Germinal center (tissue), 1 donor: ENCODE results near the gene GPR35.

Experiments
- DNase-seq: peaks from one replicate; pipeline ENCODE4 v3.0.0; 2012; ENCODE audit warnings: mixed read lengths, low spot score

Gene GPR35, protein sequence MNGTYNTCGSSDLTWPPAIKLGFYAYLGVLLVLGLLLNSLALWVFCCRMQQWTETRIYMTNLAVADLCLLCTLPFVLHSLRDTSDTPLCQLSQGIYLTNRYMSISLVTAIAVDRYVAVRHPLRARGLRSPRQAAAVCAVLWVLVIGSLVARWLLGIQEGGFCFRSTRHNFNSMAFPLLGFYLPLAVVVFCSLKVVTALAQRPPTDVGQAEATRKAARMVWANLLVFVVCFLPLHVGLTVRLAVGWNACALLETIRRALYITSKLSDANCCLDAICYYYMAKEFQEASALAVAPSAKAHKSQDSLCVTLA

DNA sequence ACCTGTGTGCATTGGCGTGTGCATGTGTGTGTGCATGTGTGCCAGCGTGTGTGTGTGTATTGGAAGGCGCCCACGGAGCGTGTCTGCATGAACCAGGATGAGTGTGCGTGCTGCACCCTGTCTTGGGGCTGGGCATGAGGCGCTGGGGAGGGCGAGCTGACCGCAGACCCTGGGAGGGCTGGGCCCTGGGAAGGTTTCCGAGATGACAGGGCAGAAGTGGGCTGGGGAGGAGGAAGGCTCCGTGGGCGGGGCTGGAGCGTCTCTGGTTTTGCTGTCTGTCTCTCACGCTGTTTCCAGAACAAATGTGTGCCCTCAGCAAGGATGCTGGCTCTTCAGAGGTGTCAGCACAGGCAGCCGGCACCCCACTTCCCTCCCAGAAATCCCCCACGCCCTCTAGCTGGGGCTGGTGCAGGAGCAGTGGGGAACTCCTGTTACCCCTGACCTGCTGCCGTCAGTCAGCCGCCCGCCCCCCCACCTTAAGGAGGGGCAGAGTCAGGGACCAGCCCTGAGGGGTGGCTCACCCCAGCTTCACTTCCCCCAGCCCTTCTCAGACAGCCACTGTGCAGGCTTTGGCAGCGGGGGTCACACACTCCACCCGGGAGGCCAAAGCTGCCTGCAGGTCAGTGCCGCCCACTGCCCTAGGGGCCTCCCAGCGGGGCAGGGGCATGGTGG lies at the start of gene GPR35:
Gene GPR35 (plus strand): TSS at position 531 of the 672 bp plus-strand sequence. CDS start 4,473 bp downstream, outside the sequence.
- peak; percentile 37 for DNase-seq

DNA sequence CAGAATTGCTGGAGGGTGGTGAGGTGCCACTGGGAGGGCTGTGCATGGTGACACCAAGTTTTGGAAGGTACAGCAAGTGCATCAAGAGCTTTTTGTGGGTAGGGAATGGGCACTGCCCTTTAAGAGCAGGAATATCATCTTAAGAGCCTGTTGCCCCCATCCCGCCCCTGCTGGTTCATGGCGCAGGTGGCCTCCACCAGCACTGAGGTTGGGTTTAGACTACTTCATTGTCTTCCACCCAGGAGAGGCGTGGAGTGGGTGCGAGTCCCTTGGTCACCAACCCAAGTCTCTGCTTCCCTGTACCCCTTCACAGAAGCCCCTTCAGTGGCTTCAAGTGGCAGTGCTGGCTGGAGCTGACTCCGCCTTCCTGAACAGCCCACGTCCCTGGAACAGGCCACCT lies 49.2 kb upstream of the GPR35 start:
- no peak for DNase-seq

DNA sequence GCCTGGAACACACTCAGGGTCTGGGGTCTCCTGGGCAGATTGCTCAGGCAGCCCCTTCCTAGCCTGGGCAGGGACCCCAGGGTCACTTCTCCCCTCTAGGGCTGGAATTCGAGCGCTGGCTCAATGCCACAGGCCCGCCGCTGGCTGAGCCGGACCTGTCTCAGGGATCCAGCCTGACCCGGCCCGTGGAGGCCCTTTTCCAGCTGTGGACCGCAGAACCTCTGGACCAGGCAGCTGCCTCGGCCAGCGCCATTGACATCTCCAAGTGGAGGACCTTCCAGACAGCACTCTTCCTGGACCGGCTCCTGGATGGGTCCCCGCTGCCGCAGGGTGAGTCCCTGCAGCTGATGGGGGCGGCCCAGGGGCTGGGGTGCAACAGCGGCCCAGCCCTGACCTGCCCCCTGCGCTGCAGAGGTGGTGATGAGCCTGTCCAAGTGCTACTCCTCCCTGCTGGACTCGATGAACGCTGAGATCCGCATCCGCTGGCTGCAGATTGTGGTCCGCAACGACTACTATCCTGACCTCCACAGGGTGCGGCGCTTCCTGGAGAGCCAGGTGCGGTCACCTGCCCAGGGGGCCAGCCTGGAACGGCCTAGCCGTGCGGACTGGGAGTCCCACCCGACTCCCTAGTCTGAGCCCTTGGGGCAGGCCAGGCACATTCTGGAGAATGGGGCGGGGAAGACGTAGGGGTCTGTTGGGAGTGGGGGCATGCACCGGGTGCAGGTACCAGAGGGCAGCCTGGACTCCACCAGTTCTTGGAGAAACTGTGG lies 48.7 kb upstream of the GPR35 start:
- DNase-seq: no peak

DNA sequence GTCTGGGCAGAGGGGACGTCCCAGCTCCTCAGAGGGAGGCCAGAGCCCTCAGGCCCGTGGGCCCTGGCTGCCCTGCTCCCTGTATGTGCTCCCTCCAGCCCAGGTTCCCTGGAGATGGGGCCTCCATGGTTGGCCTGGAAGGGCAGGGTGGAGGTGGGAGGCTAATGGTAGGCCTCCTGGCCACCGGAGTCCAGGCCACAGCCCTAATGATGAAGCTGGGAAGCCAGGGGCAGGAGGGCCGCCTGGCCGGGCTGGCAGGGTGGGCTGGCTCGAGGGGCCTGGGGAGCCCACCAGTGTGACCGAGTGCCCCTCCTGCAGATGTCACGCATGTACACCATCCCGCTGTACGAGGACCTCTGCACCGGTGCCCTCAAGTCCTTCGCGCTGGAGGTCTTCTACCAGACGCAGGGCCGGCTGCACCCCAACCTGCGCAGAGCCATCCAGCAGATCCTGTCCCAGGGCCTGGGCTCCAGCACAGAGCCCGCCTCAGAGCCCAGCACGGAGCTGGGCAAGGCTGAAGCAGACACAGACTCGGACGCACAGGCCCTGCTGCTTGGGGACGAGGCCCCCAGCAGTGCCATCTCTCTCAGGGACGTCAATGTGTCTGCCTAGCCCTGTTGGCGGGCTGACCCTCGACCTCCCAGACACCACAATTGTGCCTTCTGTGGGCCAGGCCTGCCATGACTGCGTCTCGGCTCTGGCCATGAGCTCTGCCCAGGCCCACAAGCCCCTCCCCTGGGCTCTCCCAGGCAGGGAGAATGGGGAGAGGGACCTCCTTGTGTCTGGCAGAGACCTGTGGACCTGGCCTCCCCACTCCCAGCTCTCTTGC lies 47.8 kb upstream of the GPR35 start:
- no peak for DNase-seq

DNA sequence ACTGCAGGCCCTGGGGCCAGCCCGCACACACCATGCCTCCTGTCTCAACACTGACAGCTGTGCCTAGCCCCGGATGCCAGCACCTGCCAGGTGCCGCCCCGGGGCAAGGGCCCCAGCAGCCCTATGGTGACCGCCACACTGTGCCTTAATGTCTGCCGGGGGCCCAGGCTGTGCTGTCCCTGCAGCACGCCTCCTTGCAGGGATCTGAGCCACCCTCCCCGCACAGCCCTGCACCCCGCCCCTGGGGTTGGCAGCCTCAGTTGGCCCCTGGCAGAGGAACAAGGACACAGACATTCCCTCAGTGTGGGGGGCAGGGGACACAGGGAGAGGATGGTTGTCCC lies 47.2 kb upstream of the GPR35 start:
- DNase-seq: no peak

DNA sequence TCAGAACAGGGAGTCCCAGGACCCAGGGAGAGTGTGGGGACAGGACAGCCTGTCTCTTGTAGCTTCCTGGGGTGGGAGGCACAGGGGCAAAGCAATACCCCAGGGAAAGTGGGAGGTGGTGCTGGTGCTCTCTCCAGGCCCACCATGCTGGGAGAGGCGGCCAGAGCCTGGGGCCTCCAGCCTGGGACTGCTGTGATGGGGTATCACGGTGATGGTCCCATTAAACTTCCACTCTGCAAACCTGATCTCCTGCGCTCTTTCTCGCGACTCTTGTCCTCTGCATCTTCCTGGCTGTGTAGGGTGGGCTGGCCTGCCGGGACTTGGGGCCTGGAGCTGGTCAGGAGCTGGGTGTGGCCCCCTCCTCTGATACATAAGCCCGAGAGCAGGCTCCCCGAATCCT lies 46.8 kb upstream of the GPR35 start:
- no peak for DNase-seq

DNA sequence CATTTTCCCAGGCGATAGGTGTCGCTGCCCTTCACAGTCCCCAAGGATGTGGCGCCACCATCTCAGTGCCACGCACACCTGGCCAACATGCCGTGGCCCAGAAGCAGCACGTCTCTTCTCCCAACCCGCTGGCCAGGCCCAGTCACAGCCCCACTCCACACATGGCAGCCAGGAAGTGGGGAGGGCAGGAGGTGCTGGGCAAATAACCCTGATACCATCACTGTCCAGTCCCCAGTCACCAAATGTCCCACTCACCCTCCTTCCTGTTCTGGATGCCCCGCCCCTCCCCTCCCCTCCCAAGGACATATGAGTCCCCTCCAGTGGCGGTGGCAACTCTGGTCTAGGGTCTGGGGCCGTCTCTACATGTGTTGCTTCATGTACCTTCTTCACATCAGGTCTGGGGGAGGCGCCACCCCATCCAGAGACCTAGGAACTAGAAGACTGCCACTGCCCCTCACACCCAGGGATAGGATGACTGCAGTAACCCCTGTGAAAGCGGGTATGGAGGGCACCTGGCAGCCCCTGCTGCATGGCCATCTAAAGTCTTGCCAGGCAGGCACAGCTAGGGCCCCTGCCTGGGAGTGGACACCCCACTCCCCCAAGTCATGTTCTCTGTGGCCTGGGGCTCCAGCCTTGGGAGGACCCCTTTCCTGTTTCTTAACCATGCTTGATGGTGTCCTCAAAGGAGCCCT lies 46.1 kb upstream of the GPR35 start:
- DNase-seq: no peak

DNA sequence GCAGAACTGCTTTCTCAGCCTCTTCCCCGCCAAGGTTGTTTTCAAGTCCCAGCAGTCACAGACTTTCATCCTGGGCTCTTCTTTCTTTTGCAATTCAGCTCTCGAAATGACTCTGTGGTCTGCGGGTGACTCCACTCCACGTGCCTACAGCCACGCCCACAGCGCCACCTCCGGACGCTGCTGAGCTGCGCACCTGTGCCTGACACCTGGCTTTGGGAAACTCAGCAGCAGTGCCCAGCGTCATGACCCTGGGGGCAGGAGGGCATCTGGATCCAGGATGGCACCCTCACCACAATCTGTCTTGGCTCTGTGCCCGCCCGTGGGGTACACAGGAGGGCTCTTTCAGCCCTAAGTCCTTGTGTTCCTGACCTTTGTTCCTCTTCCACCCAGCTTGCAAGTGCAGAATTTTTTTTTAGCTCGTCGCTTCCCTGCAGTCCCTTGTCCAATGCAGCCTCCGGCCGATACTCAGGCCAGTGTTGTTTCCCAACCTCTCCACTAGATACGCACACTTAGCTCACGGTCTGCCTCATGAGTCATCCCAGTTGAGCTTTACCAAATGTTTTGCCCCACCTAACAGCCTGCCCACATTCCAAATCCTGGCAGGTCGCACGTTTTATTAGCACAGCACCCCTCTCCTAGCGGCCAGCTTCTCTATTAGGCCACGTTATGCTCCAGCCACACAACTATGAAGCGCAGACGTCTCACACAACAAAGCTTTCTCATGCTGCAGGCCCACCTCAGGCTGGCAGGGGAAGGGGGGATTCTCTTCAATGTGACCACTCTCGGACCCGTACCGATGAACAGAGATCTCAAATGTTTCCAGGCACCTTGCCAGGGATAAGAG lies 45.3 kb upstream of the GPR35 start:
- DNase-seq: no peak

DNA sequence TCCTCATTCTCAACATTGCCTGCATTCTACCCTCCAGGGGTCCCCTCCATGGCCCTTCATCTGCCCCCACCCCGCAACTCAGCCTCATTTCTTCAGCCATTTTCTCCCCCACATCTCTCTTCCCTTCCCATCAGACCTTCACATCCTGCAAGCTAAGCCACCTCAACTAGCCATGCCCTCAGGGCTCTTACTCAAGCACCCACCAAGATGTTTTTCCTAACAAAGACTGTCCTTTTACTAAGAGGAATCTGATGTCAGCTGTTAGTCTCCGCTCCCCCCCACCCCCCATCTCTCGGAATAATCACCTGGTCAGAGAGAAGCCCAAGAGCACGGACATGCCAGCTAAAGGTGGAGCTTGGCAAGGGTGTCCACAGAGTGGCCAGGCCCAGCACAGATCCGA lies 43.5 kb upstream of the GPR35 start:
- no peak for DNase-seq

DNA sequence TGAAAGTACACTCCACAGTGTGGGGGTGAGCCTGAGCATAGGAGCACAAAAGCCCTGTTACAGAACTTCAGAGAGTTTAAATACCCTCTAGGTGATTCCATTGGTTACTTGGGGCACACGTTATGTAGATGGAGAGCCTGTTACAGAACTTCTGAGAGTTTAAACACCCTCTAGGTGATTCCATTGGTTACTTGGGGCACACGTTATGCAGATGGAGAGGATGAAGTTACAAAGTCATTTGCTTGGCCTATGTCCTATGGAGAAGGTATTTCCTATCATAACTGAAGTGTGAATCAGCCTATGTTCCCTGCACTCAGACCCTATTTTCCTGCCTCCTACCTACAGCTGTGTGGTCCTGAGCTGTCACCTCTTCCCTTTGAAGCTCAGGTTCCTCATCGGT lies 42.5 kb upstream of the GPR35 start:
- DNase-seq: no peak

DNA sequence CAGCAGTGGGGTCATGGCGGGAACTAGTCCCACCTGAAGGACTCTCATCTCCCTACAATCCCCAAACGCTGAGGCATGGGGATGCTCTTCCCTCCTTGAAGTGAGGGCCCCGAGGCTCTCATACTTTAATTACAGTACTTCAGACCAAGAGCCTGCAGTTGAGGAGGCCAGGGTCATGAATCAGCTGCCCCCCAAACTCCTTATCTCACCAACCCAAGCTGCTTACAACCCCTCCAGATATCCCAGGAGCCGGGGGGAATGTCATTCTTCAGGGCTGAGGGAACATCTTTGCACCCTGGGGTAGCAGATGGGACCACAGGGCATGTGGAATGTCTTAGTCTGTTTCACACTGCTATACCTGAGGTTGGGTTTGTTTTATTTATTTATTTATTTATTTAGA lies 41.5 kb upstream of the GPR35 start:
- DNase-seq: no peak

DNA sequence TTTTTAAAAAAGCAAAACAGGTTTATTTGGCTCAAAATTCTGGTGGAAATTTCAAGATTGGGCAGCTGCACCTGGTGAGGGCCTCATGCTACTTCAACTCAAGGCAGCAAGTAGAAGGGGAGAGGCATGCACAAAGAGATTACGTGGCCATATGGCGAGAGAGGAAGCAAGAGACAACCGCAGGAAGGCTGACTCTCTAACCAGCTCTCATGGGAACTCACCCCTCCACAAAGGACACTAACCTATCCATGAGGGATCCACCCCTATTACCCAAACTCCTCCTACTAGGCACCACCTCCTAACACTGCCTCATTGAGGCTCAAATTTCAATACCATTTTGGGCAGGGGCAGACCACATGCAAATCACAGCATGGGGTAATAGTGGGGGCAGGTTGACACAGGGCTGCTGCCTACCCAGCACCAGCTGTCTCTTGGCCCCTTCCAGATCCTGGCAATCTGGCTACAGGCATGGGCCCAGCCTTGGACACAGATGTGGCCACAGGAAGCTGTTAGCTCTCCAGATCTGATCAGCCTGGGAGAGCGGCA lies 40.7 kb upstream of the GPR35 start:
- DNase-seq: peak; percentile 58

DNA sequence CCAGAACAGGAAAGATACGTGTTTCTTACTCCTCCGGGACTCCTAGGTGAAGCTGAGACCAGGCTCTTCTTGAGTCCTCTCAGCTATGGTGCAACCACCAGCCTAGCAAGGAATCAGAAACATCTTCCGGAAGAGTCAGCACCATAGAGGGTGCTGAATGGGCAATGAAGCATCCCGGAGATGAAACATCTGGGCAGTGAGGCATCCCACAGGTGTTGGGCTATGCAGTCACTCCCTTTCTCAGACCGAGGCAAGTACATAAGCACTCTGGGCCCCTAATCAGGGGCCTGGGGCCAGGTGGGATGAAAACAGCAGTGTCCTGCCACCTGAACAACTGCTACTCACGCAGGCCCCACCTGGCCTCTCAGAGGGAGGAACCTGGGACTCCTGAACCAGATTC lies 40.2 kb upstream of the GPR35 start:
- DNase-seq: peak; percentile 63

DNA sequence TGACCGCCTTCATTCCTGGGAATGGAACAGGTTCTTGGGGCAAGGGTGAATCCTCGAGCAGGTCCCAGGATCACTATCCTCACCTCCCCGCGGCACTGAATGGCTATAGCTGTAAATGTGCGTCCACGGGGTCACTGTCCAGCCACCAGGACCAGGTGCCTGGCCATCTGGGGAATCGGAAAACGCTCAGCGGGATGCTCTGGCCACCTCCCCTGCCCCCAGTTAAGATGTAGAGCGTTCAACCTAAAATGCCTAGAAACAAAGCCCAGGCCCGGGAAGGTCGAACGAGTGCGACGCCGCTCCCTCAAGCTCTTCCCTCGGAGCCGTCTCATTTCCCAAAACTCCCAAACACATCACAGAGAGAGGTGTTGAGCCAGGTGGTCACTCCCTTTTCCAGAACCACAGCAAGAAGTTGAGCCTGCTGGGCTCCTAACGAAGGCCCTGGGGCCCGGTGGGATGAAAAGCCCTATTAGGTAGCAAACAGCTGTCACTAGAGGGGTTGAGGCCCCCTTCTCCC lies 39.5 kb upstream of the GPR35 start:
- no peak for DNase-seq

DNA sequence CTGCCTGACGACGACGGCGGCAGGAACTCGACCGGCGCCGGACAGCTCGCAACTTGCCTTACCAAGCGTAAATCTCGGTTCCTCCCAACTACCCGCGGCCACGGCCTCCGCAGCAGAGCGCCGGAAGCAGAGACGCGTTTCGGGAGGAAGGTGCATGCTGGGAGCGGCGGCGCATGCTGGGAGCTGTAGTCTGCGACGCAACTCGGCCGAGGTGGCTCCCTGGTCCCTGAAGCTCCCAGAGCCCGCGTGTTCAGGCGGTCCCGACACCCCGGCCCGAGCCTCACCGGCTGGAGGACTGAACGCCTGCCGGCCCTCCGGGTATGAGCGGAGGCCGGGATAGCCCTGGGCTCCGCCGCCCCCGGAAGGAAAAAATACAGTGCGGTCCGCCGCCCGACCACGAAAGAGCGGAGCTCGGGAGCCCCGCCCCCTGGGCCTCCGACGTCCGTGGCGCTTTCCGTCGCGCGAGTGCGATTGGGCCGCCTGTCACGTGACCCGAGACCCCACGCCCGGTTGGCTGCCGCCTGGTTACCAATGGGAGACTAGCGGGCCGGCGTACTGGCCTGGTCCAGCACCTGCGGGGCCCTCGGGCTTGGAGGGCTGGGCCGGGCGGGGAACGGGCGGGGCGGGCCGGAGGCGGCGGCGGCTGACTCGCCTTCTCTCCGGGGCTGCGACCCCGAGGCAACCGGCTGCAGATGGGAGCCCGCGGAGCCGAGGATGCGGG lies 38.9 kb upstream of the GPR35 start, which contains the start of gene CAPN10:
Gene CAPN10 (plus strand): TSS at position 537 of the 721 bp plus-strand sequence. CDS start 178 bp downstream, at position 715.
- peak; percentile 94 for DNase-seq

DNA sequence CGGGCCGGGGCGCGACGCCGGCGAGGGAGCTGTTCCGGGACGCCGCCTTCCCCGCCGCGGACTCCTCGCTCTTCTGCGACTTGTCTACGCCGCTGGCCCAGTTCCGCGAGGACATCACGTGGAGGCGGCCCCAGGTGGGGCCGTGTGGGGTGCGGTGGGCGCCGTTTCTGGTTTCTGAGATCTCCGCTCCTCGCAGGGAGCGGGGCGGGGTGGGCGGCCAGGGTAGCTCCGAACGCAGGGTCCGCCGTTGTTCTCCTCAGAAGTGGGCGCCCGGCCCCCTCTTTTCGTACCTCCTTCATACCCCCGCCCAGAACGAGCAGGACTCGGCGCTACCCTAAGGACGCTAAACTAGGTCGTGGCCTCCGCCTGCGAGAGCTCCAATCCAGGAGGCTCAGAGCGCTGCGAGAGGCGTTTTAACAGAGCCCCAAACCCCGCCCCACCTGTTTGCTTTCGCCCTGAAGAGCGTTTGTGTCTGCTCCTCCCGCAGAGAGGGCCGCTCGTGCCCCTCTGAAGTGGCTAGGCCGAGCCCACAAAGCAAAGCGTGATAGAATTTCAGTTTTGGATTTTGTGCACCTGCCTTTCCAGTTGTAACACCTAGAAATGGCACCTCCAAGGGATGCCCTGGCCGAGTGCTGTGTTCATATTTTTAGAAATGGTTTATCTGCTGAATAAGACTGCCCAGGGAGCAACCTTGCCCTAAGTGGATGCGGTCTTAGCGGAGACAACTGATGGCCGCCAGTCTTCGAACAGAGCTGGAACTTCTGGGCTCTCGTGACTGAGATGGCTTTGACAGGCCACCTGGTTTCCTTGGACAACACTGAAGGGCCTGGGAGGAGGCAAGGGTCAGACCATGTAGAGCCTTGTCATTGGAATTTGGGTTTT lies 38.1 kb upstream of the GPR35 start:
- DNase-seq: peak; percentile 41

DNA sequence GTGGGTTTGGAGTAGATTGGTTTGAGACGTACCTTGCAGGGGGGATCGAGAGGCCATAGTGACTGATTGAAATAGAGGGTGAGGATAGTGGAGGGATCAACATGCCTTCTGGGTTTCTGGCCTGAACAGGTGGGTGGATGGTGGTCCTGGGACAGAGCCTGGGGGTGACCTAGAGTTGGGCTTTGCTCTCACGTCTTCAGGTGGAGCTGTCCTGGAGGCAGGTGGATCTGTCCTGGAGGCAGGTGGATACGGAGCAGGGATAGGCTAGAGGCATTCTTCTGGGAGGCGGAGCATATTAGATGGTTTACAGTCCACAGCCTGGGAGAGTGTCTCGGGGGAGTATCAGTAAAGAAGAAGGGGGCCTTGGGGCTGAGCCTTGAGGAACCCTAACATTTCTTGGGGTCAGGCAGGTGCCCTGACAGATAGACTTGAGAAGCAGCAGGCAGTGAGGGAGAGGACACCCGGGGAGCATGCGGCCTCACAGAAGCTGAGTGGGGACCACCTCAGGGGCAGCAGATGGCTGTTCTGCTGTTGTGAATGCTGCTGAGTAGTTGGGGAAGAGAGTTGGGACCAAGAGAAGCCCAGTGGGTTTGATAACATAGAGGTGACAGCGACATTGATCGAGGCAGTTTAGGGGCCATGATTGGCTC lies 37.1 kb upstream of the GPR35 start:
- DNase-seq: no peak

DNA sequence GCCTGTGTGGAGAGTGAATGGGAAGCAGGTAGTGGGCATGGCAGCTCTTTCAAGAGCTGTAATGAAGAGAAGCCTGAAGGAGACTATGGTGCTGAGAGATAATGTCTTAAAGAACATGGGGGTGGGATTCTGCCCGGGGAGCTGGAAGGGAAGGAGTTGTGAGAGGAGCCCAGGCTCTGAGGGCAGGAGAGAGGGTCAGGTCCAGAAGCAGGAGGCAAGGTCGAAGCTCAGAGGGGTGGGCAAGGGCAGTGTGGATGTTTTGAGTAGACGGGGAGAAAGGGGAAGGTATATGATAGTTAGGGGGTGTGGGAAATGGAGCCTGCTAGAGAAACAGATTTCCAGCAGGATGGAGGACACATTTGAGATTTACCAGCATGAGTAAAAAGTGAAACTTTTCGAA lies 36.6 kb upstream of the GPR35 start:
- no peak for DNase-seq
